Activated CD8-positive, alpha-beta memory T cell treated with anti-CD3 and anti-CD28 coated beads for 4 hours (primary cell): Measurements from ENCODE around the gene CXCL5.
"Not testable (repeated sequence)": the region's sequence is repeated elsewhere in the genome, so short reads cannot be mapped to it uniquely, and the experiment has no call there.

Experiments
- DNase-seq, 2 donors: peaks; one replicate each; pipeline ENCODE4 v3.0.0-alpha.2; 2020; ENCODE audit warnings: low read depth in 2 of 2

The CXCL5 gene

GRCh38 chr4:73970945-73971344, 27.5 kb downstream of the CXCL5 start:
- DNase-seq = no peak

- DNase-seq = no peak
Measured at GRCh38 chr4:73970011-73970410, 28.5 kb downstream of the CXCL5 start.

GRCh38 chr4:73967866-73968265, 30.6 kb downstream of the CXCL5 start:
- no peak for DNase-seq

GRCh38 chr4:73964862-73965611, 33.4 kb downstream of the CXCL5 start:
- no peak for DNase-seq

GRCh38 chr4:73962724-73963123, 35.8 kb downstream of the CXCL5 start:
- no peak for DNase-seq

GRCh38 chr4:73959041-73959440, 39.4 kb downstream of the CXCL5 start:
- not testable (repeated sequence) for DNase-seq

- DNase-seq = no peak
Measured at GRCh38 chr4:73952352-73952751, 46.1 kb downstream of the CXCL5 start.

- not testable (repeated sequence) for DNase-seq
Measured at GRCh38 chr4:73950376-73950920, 48.0 kb downstream of the CXCL5 start.

GRCh38 chr4:73948990-73949706, 49.3 kb downstream of the CXCL5 start:
- DNase-seq = no peak

GRCh38 chr4:73948291-73948690, 50.2 kb downstream of the CXCL5 start:
- no peak for DNase-seq

GRCh38 chr4:73947239-73947985, 51.1 kb downstream of the CXCL5 start:
- DNase-seq = no peak

- DNase-seq = no peak
Measured at GRCh38 chr4:73945674-73946449, 52.6 kb downstream of the CXCL5 start.
